WTC11 (cell line): ENCODE data around the gene RIPPLY3. TPM values are rescaled to one million over a fixed set of nuclear protein-coding genes. Genes with fewer than 3 reads are reported as not detected.

Experiments
- ATAC-seq: fragments of 200-7000 bp; cut with Tn5 transposase; 2 replicates; pipeline ENCODE4 v1.10.0; 2021; ENCODE audit warnings: mild to moderate bottlenecking, moderate library complexity
- CTCF ChIA-PET: fragments of 300-600 bp; sonication (Branson Sonifier 250); formaldehyde crosslinking; loops from one replicate; lab custom pipeline; 2021; ENCODE audit warnings: antibody characterized with exemption; lab: Charles Lee
- POLR2A ChIA-PET: fragments of 350-600 bp; sonication (Branson Sonifier 250); formaldehyde crosslinking; loops from one replicate; lab custom pipeline; 2021; ENCODE audit warnings: antibody characterized with exemption; lab: Charles Lee
- DNase-seq: peaks from one replicate; pipeline ENCODE4 v3.0.0; 2021; ENCODE audit warnings: low spot score
- H3K27ac Mint-ChIP-seq: 2 replicates; pipeline ENCODE4 v1.8.0; 2021; ENCODE audit warnings: mixed read lengths
- H3K27me3 Mint-ChIP-seq: 2 replicates; pipeline ENCODE4 v1.8.0; 2021; ENCODE audit warnings: low read depth, mild to moderate bottlenecking, moderate library complexity, mixed read lengths
- H3K36me3 Mint-ChIP-seq: 2 replicates; pipeline ENCODE4 v1.8.0; 2021; ENCODE audit warnings: mixed read lengths
- H3K4me1 Mint-ChIP-seq: 2 replicates; pipeline ENCODE4 v1.8.0; 2022; ENCODE audit warnings: mixed read lengths
- H3K4me3 Mint-ChIP-seq: 2 replicates; pipeline ENCODE4 v1.8.0; 2021; ENCODE audit warnings: mild to moderate bottlenecking, moderate library complexity, mixed read lengths
- H3K9me3 Mint-ChIP-seq: 2 replicates; pipeline ENCODE4 v1.8.0; 2021; ENCODE audit warnings: mixed read lengths
- CREB1 ChIP-seq: sonication (generic); formaldehyde crosslinking; IDR thresholded peaks from 2 replicates; pipeline ENCODE4 v1.8.0; 2023; ENCODE audit warnings: mild to moderate bottlenecking, missing genetic modification reagents
- CREM ChIP-seq: sonication (generic); formaldehyde crosslinking; IDR thresholded peaks from 2 replicates; pipeline ENCODE4 v1.8.1; 2022; ENCODE audit warnings: mild to moderate bottlenecking, missing genetic modification reagents, moderate library complexity
- ELF4 ChIP-seq: sonication (generic); formaldehyde crosslinking; IDR thresholded peaks from 2 replicates; pipeline ENCODE4 v1.8.1; 2022; ENCODE audit warnings: low read depth, mild to moderate bottlenecking, moderate library complexity, missing genetic modification reagents
- FOXK1 ChIP-seq: sonication (generic); formaldehyde crosslinking; IDR thresholded peaks from 2 replicates; pipeline ENCODE4 v1.8.0; 2022; ENCODE audit warnings: mild to moderate bottlenecking, moderate library complexity, missing genetic modification reagents
- FOXP1 ChIP-seq: sonication (generic); formaldehyde crosslinking; IDR thresholded peaks from 2 replicates; pipeline ENCODE4 v1.8.0; 2022; ENCODE audit warnings: missing genetic modification reagents, mild to moderate bottlenecking, moderate library complexity, borderline replicate concordance
- NFE2L1 ChIP-seq: sonication (generic); formaldehyde crosslinking; IDR thresholded peaks from 2 replicates; pipeline ENCODE4 v1.8.1; 2023; ENCODE audit warnings: missing genetic modification reagents
- PRRX2 ChIP-seq: fragments of 250-450 bp; sonication (Bioruptor Pico); IDR thresholded peaks from 2 replicates; pipeline ENCODE4 v1.8.0; 2021; ENCODE audit warnings: mild to moderate bottlenecking
- SOX15 ChIP-seq: fragments of 250-450 bp; sonication (Bioruptor Pico); IDR thresholded peaks from 2 replicates; pipeline ENCODE4 v1.9.0; 2021; ENCODE audit warnings: mild to moderate bottlenecking
- TP53 ChIP-seq: sonication (generic); formaldehyde crosslinking; IDR thresholded peaks from 2 replicates; pipeline ENCODE4 v1.8.1; 2023; ENCODE audit warnings: mild to moderate bottlenecking, missing genetic modification reagents
- ZBTB21 ChIP-seq: sonication (generic); formaldehyde crosslinking; IDR thresholded peaks from 2 replicates; pipeline ENCODE4 v1.8.1; 2023; ENCODE audit warnings: mild to moderate bottlenecking, missing genetic modification reagents, borderline replicate concordance
- ZNF232 ChIP-seq: sonication (generic); formaldehyde crosslinking; IDR thresholded peaks from 2 replicates; pipeline ENCODE4 v1.8.0; 2022; ENCODE audit warnings: mild to moderate bottlenecking, missing genetic modification reagents
- ZNF317 ChIP-seq: sonication (generic); formaldehyde crosslinking; IDR thresholded peaks from 2 replicates; pipeline ENCODE4 v1.8.1; 2023; ENCODE audit warnings: low read depth, mild to moderate bottlenecking, moderate library complexity, missing genetic modification reagents, borderline replicate concordance
- ZNF423 ChIP-seq: fragments of 250-450 bp; sonication (Bioruptor Pico); IDR thresholded peaks from 2 replicates; pipeline ENCODE4 v2.1.2; 2022; ENCODE audit warnings: mild to moderate bottlenecking, moderate library complexity
- total RNA-seq: library from RNA; stranded (reverse); gene quantifications from 3 replicates; pipeline ENCODE4 v1.2.3, GENCODE V29; 2021
- TF ChIP-seq, protein P1 (sequence below): sonication (generic); formaldehyde crosslinking; IDR thresholded peaks from 2 replicates; pipeline ENCODE4 v1.8.0; 2023; ENCODE audit warnings: missing genetic modification reagents, mild to moderate bottlenecking, borderline replicate concordance
- TF ChIP-seq, protein P2 (sequence below): fragments of 200-600 bp; IDR thresholded peaks from 2 replicates; pipeline ENCODE4 v1.8.0; 2022; ENCODE audit warnings: antibody characterized with exemption
- TF ChIP-seq, protein P3 (sequence below): sonication (generic); formaldehyde crosslinking; IDR thresholded peaks from 2 replicates; pipeline ENCODE4 v1.8.1; 2022; ENCODE audit warnings: low read depth, mild to moderate bottlenecking, moderate library complexity, missing genetic modification reagents, borderline replicate concordance
- TF ChIP-seq, protein P4 (sequence below): fragments of 250-450 bp; sonication (Bioruptor Pico); conservative IDR thresholded peaks from 2 replicates; pipeline ENCODE4 v1.9.0; 2021; ENCODE audit warnings: mild to moderate bottlenecking

Gene RIPPLY3
- total RNA-seq, 1 experiment from 2014 or later: 3.5 TPM

DNA sequence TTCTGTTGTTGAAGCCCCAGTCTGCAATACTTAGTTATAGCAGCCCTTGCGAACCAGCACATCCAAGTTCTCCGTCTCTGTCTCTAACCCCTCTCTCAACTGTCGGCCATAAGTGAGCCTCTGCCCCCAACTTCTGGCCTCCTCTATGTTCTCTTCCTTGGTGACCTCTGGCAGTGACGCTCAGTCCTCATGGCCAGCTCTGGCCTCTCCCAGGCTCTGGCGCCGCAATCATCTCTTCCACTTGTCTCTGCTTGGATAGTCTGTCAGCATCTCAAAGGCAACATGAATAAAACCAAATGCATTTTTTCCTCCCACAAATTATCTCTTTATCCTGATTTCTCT is 31.7 kb upstream of the RIPPLY3 start (continued):
- TF ChIP-seq CREM (CRISPR knock-in tag) (no peak), TP53 (CRISPR knock-in tag) (no peak)

DNA sequence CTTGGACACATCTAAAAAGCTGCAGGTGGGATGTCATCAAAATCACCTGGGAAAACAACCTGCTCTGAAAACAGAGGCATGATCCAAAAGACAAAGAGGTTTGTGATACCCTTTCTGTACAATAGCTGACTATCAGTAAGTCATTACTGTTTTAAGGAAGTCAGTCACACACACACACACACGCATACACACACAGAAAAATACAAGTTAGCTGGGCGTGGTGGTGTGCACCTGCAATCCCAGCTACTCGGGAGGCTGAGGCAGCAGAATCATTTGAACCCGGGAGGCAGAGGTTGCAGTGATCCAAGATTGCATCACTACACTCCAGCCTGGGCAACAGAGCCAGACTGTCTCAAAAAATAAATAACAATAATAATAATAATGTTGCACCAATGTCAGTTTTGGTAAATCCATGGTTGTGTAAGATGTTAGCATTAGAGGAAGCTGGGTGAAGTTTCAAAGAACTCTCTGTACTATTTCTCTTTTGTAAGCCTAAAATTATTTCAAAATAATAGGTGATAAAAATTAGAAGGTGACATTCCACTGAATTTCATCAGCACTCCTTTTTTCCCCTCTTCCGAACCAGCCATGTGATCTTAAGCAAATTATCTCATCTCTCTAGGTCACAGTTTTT is 30.2 kb upstream of the RIPPLY3 start:
- H3K27ac Mint-ChIP-seq: no peak overlapping the region
- peaks cover 19% of the 10 kb centered on the region for H3K27me3 Mint-ChIP-seq
- no peak for TF ChIP-seq FOXK1 (CRISPR knock-in tag)
- TF ChIP-seq, all 79 proteins: peak for 0
- ChIA-PET CTCF (interaction anchor here (0.6 to 2.3 kb wide), 51 partner anchors 7 to 522 kb away, joined by 3 to 48 read pairs (median 5); partner anchors contain the start of genes HLCS and RIPPLY3), POLR2A (no interaction called here)
- Mint-ChIP-seq H3K9me3 (no peaks in the 10 kb centered on the region), H3K36me3 (no peaks in the 10 kb centered on the region), H3K4me1 (peaks cover 16% of the 10 kb centered on the region), H3K4me3 (no peak overlapping the region)
- DNase-seq (no peak), ATAC-seq (no peak)

DNA sequence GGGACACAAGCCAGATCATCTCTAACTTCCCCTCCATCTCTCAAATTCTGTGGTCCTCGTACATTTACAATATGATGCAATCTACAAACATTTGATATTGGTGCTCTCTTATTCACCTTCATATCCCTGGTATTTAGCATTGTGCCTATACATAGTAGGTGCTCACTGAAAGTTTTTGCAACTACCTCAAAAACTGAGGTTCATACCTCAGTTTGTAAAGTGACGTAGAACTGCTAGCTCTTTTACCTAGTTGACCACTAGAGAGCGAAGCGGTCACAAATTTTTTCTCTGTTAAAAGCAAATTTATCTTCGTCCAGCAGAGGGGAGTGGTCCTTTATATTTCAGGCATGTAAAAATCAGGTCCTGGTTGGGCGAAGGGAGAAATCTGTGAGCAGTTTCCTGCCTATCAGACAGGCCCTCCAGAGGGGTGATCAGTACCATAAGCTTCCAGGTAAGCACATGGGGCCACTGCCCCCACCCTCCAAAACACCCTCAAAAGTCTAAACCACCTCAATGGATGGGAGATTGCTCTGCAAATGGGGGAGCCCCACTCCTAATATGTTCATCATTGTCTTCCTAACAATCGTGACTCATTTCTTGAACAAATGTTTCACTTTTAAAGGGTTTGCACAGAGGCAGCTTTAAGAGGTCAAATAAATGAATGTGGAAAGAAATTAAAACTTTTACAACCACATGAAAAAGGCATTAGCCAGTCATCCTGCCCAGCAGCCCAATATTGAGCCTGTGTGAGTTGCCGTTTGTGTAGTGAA is 29.4 kb upstream of the RIPPLY3 start:
- peaks cover 16% of the 10 kb centered on the region for H3K4me1 Mint-ChIP-seq
- peak; percentile 33 for DNase-seq
- peaks cover 27% of the 10 kb centered on the region for H3K27me3 Mint-ChIP-seq
- no peaks in the 10 kb centered on the region for H3K9me3 Mint-ChIP-seq
- H3K27ac Mint-ChIP-seq: no peak overlapping the region
- CTCF ChIA-PET: interaction anchor here (0.6 to 2.3 kb wide), 53 partner anchors 8 to 523 kb away, joined by 3 to 48 read pairs (median 4); partner anchors contain the start of genes HLCS and RIPPLY3
- no peaks in the 10 kb centered on the region for H3K36me3 Mint-ChIP-seq
- no peak overlapping the region for H3K4me3 Mint-ChIP-seq
- no peak for TF ChIP-seq PRRX2 (CRISPR knock-in tag)
- TF ChIP-seq, protein P1, sequence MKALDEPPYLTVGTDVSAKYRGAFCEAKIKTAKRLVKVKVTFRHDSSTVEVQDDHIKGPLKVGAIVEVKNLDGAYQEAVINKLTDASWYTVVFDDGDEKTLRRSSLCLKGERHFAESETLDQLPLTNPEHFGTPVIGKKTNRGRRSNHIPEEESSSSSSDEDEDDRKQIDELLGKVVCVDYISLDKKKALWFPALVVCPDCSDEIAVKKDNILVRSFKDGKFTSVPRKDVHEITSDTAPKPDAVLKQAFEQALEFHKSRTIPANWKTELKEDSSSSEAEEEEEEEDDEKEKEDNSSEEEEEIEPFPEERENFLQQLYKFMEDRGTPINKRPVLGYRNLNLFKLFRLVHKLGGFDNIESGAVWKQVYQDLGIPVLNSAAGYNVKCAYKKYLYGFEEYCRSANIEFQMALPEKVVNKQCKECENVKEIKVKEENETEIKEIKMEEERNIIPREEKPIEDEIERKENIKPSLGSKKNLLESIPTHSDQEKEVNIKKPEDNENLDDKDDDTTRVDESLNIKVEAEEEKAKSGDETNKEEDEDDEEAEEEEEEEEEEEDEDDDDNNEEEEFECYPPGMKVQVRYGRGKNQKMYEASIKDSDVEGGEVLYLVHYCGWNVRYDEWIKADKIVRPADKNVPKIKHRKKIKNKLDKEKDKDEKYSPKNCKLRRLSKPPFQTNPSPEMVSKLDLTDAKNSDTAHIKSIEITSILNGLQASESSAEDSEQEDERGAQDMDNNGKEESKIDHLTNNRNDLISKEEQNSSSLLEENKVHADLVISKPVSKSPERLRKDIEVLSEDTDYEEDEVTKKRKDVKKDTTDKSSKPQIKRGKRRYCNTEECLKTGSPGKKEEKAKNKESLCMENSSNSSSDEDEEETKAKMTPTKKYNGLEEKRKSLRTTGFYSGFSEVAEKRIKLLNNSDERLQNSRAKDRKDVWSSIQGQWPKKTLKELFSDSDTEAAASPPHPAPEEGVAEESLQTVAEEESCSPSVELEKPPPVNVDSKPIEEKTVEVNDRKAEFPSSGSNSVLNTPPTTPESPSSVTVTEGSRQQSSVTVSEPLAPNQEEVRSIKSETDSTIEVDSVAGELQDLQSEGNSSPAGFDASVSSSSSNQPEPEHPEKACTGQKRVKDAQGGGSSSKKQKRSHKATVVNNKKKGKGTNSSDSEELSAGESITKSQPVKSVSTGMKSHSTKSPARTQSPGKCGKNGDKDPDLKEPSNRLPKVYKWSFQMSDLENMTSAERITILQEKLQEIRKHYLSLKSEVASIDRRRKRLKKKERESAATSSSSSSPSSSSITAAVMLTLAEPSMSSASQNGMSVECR (CRISPR knock-in tag): no peak
- no peak for TF ChIP-seq ZNF317 (CRISPR knock-in tag)
- no peak for TF ChIP-seq NFE2L1 (CRISPR knock-in tag)
- TF ChIP-seq, protein P2, sequence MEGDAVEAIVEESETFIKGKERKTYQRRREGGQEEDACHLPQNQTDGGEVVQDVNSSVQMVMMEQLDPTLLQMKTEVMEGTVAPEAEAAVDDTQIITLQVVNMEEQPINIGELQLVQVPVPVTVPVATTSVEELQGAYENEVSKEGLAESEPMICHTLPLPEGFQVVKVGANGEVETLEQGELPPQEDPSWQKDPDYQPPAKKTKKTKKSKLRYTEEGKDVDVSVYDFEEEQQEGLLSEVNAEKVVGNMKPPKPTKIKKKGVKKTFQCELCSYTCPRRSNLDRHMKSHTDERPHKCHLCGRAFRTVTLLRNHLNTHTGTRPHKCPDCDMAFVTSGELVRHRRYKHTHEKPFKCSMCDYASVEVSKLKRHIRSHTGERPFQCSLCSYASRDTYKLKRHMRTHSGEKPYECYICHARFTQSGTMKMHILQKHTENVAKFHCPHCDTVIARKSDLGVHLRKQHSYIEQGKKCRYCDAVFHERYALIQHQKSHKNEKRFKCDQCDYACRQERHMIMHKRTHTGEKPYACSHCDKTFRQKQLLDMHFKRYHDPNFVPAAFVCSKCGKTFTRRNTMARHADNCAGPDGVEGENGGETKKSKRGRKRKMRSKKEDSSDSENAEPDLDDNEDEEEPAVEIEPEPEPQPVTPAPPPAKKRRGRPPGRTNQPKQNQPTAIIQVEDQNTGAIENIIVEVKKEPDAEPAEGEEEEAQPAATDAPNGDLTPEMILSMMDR: peak; percentile 34; the same call in 1 of the 2 replicates
- TF ChIP-seq, all 79 proteins: peak for 1
- ATAC-seq: peak; percentile 72
- POLR2A ChIA-PET: no interaction called here

DNA sequence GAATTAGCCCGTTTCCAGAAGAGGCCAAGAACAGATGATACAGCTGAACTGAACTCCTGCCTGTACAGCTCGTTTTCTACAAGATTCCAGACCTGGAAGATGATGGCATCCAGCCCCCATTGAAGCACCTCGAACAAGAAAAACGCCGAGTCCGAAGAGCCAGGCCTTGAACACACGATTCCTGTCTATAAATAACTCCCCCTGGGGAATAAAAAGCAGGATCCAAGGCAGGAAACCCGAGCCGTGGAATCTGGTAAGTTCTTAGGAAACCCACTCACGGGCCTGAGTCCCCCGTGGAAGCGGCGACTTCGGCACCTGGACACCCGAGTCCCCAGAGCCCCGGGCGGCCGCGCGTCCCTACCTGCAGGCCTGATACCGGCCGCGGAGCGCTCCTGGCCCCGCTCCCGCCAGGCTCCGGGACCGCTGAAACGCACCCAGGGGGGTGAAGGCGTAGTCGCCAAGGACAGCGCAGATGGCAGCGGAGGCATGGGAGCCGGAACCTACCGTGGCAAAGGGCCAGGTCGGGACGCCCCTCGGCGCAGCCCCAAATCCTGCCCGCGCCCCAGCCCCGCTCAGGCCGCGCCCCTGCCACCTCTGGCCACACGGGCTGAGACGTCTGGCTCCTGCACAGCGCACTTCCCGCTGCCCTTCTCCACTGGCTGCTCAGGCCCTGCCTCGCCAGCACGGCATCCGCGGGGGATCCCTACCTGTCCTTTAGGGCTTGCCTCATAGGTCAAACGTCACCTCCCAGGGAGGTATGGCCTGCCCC is 26.0 kb upstream of the RIPPLY3 start:
- peaks cover 33% of the 10 kb centered on the region for H3K27me3 Mint-ChIP-seq
- no peaks in the 10 kb centered on the region for H3K36me3 Mint-ChIP-seq
- ATAC-seq (peak; percentile 86), DNase-seq (peak; percentile 41)
- no peaks in the 10 kb centered on the region for H3K9me3 Mint-ChIP-seq
- ChIA-PET POLR2A (interaction anchor here (0.7 kb wide), 1 partner anchor 388 kb away, joined by 6 read pairs; no protein-coding TSS in a partner anchor), CTCF (interaction anchor here (0.6 to 2.4 kb wide), 7 partner anchors 9 to 396 kb away, joined by 3 to 12 read pairs (median 6); partner anchors contain the start of gene RIPPLY3)
- H3K27ac Mint-ChIP-seq: no peak overlapping the region
- H3K4me3 Mint-ChIP-seq: peak overlapping the region; percentile 72
- H3K4me1 Mint-ChIP-seq: peaks cover 16% of the 10 kb centered on the region
- TF ChIP-seq ZBTB21 (CRISPR knock-in tag) (0 out of 2 replicates have a peak, but pooled peaks have one; percentile 47), ZNF423 (CRISPR knock-in tag) (0 out of 2 replicates have a peak, but pooled peaks have one; percentile 32), ELF4 (CRISPR knock-in tag) (no peak), FOXP1 (CRISPR knock-in tag) (no peak), ZNF232 (CRISPR knock-in tag) (no peak), SOX15 (CRISPR knock-in tag) (no peak), CREB1 (CRISPR knock-in tag) (no peak)
- TF ChIP-seq, protein P3, sequence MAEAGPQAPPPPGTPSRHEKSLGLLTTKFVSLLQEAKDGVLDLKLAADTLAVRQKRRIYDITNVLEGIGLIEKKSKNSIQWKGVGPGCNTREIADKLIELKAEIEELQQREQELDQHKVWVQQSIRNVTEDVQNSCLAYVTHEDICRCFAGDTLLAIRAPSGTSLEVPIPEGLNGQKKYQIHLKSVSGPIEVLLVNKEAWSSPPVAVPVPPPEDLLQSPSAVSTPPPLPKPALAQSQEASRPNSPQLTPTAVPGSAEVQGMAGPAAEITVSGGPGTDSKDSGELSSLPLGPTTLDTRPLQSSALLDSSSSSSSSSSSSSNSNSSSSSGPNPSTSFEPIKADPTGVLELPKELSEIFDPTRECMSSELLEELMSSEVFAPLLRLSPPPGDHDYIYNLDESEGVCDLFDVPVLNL (CRISPR knock-in tag): no peak
- TF ChIP-seq, protein P4, sequence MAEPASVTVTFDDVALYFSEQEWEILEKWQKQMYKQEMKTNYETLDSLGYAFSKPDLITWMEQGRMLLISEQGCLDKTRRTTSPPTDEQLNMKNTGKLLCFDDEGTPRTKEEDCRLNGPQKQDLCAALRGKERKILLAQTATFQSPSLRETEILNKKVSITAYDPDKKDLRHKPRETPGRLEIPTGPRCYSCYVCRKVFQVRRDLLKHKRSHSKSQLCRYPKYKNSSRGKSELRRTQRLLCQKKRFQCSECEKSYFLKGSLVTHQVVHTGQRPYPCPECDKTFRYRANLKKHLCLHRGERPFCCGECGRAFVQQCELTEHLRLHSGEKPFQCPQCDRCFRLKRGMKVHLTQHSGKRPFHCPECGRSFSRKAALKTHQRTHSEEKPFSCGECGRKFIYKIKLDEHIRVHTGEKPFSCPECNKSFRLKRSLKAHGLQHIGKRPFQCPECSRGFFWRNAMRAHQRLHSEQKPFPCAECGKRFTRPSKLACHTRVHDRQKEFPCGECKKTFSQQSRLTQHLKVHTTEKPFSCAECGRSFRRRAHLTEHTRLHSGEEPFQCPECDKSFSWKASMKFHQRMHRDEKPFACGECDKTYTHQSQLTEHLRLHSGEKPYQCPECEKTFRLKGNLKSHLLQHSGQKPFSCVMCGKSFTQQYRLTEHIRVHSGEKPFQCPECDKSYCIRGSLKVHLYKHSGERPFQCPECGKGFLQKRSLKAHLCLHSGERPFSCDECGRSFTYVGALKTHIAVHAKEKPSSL (CRISPR knock-in tag): no peak
